ENCODE measurements around the gene ARHGAP10.

The ARHGAP10 gene

GRCh38 chr4:148041606-148042329 is 309.9 kb downstream of the ARHGAP10 start:
- no peak for DNase-seq (ENCODE audit: low spot score)

- DNase-seq (ENCODE audit: low spot score), result no peak
These were observed 312.4 kb downstream of the ARHGAP10 start for GRCh38 chr4:148044089-148044911.

- DNase-seq (ENCODE audit: low spot score), result no peak
These were observed 313.0 kb downstream of the ARHGAP10 start for GRCh38 chr4:148044912-148045352.

- DNase-seq (ENCODE audit: low spot score), result no peak
These were observed 316.7 kb downstream of the ARHGAP10 start for GRCh38 chr4:148048598-148048997.

- no peak for DNase-seq (ENCODE audit: low spot score)
These were observed 319.5 kb downstream of the ARHGAP10 start for GRCh38 chr4:148051403-148051802.

- no peak for DNase-seq (ENCODE audit: low spot score)
These were observed 320.6 kb downstream of the ARHGAP10 start for GRCh38 chr4:148052448-148052847.

- no peak for DNase-seq (ENCODE audit: low spot score)
These were observed 321.6 kb downstream of the ARHGAP10 start for GRCh38 chr4:148053298-148054003.

GRCh38 chr4:148054275-148054674 is 322.4 kb downstream of the ARHGAP10 start:
- no peak for DNase-seq (ENCODE audit: low spot score)

- no peak for DNase-seq (ENCODE audit: low spot score)
These were observed 324.0 kb downstream of the ARHGAP10 start for GRCh38 chr4:148055844-148056243.

GRCh38 chr4:148056879-148057278 is 325.0 kb downstream of the ARHGAP10 start:
- DNase-seq (ENCODE audit: low spot score), result no peak

- DNase-seq (ENCODE audit: low spot score), result no peak
These were observed 325.6 kb downstream of the ARHGAP10 start for GRCh38 chr4:148057516-148057915.

- no peak for DNase-seq (ENCODE audit: low spot score)
These were observed 326.3 kb downstream of the ARHGAP10 start for GRCh38 chr4:148057984-148058859.

GRCh38 chr4:148059617-148060180 is 327.8 kb downstream of the ARHGAP10 start:
- DNase-seq (ENCODE audit: low spot score), result no peak

GRCh38 chr4:148060264-148061140 is 328.6 kb downstream of the ARHGAP10 start:
- no peak for DNase-seq (ENCODE audit: low spot score)

GRCh38 chr4:148061141-148061481 is 329.2 kb downstream of the ARHGAP10 start:
- no peak for DNase-seq (ENCODE audit: low spot score)

GRCh38 chr4:148061795-148062194 is 329.9 kb downstream of the ARHGAP10 start:
- DNase-seq (ENCODE audit: low spot score), result no peak

- DNase-seq (ENCODE audit: low spot score), result no peak
These were observed 330.5 kb downstream of the ARHGAP10 start for GRCh38 chr4:148062301-148062950.

- DNase-seq (ENCODE audit: low spot score), result no peak
These were observed 332.6 kb downstream of the ARHGAP10 start for GRCh38 chr4:148064451-148064850.

GRCh38 chr4:148065075-148065474 is 333.2 kb downstream of the ARHGAP10 start:
- no peak for DNase-seq (ENCODE audit: low spot score)

Data from HuH-7.5 (cell line).